PC-9 (cell line): ENCODE data around the gene NR1H4. TPM values are rescaled to one million over a fixed set of nuclear protein-coding genes. Genes with fewer than 3 reads are reported as not detected.
A peak's percentile ranks its signal among the peaks of the same experiment; 100 is the strongest.

Experiments used
- BruUV-seq: library from RNA; stranded (reverse); fragments of 400-500 nt; replicated peaks from 2 replicates; lab custom pipeline; 2021; lab: Mats Ljungman, UMichigan
- CTCF ChIA-PET: fragments of 300-600 bp; sonication (Branson Sonifier 250); formaldehyde crosslinking; loops from one replicate; lab custom pipeline; 2022; ENCODE audit warnings: antibody characterized with exemption; lab: Charles Lee
- POLR2A ChIA-PET: fragments of 300-600 bp; sonication (Branson Sonifier 250); formaldehyde crosslinking; loops from one replicate; lab custom pipeline; 2022; ENCODE audit warnings: antibody characterized with exemption; ENCODE audit not compliant: unreplicated experiment; lab: Charles Lee
- DNase-seq, 2 experiments: peaks; one replicate each; pipeline versions ENCODE4 v3.0.0 to v3.0.0-alpha.2; 2015 to 2022; ENCODE audit warnings: mixed read lengths in 1 of 2
- H2AFZ ChIP-seq: fragments of 200-600 bp; sonication (generic); 2 replicates; pipeline ENCODE4 v1.8.1; 2017; ENCODE audit warnings: antibody characterized with exemption
- H3F3A ChIP-seq: fragments of 200-600 bp; sonication (generic); 2 replicates; pipeline ENCODE4 v1.8.1; 2017; ENCODE audit warnings: antibody characterized with exemption, mild to moderate bottlenecking, low read depth; ENCODE audit not compliant: insufficient read depth
- H3K27ac ChIP-seq: fragments of 200-600 bp; sonication (generic); 2 replicates; pipeline ENCODE4 v1.6.1; 2016; ENCODE audit warnings: mixed run types
- H3K27me3 ChIP-seq: fragments of 200-600 bp; sonication (generic); 2 replicates; pipeline ENCODE4 v1.6.1; 2016; ENCODE audit warnings: low read depth, mixed run types; ENCODE audit not compliant: insufficient read depth
- H3K36me3 ChIP-seq: fragments of 200-600 bp; sonication (generic); 2 replicates; pipeline ENCODE4 v1.6.1; 2016; ENCODE audit warnings: low read depth, mixed run types
- H3K4me1 ChIP-seq: fragments of 200-600 bp; sonication (generic); replicated peaks from 2 replicates; pipeline ENCODE4 v1.6.1; 2016; ENCODE audit warnings: mixed run types; ENCODE audit not compliant: insufficient read depth
- H3K4me2 ChIP-seq: fragments of 200-600 bp; sonication (generic); 2 replicates; pipeline ENCODE4 v1.6.1; 2017; ENCODE audit warnings: mixed run types
- H3K4me3 ChIP-seq: fragments of 200-600 bp; sonication (generic); 2 replicates; pipeline ENCODE4 v1.6.1; 2016; ENCODE audit warnings: mixed run types
- H3K79me2 ChIP-seq: fragments of 200-600 bp; sonication (generic); 2 replicates; pipeline ENCODE4 v1.6.1; 2017; ENCODE audit warnings: low read depth, mixed run types
- H3K9me2 ChIP-seq: fragments of 200-600 bp; sonication (generic); 2 replicates; pipeline ENCODE4 v1.8.1; 2017; ENCODE audit warnings: mild to moderate bottlenecking; ENCODE audit not compliant: insufficient read depth
- H3K9me3 ChIP-seq: fragments of 200-600 bp; sonication (generic); 2 replicates; pipeline ENCODE4 v1.8.1; 2016; ENCODE audit warnings: low read depth; ENCODE audit not compliant: insufficient read depth
- H4K20me1 ChIP-seq: fragments of 200-600 bp; sonication (generic); 2 replicates; pipeline ENCODE4 v1.8.1; 2017; ENCODE audit not compliant: insufficient read depth
- CTCF ChIP-seq: fragments of 200-600 bp; sonication (generic); conservative IDR thresholded peaks from 2 replicates; pipeline ENCODE4 v1.6.1; 2017; ENCODE audit warnings: mixed run types, antibody characterized with exemption, mild to moderate bottlenecking, moderate library complexity
- EZH2 ChIP-seq: fragments of 200-600 bp; sonication (generic); IDR thresholded peaks from 2 replicates; pipeline ENCODE4 v1.8.0; 2017; ENCODE audit warnings: antibody characterized with exemption, low read depth
- intact Hi-C: fragments of 100-400 bp; cut with micrococcal nuclease; formaldehyde crosslinking; loops from one replicate; pipeline ENCODE4 v1.10.0; 2022; ENCODE audit not compliant: unreplicated experiment
- total RNA-seq: library from RNA; stranded (reverse); gene quantifications from 2 replicates; pipeline ENCODE4 v1.2.3, GENCODE V29; 2021

The NR1H4 gene
- total RNA-seq, 1 experiment from 2014 or later, result not detected

GRCh38 chr12:100545092-100545491 lies 71.4 kb downstream of the NR1H4 start:
- intact Hi-C loops, result no loop called here
- Histone ChIP-seq H3K4me2 (no peak overlapping the region), H3K27ac (no peak overlapping the region), H3K4me3 (no peak overlapping the region), H3K9me2 (no peaks in the 10 kb centered on the region), H3K27me3 (peaks cover 67% of the 10 kb centered on the region), H2AFZ (no peak overlapping the region), H3K9me3 (no peaks in the 10 kb centered on the region), H4K20me1 (no peaks in the 10 kb centered on the region; the same call in 1 of the 2 replicates), H3K79me2 (no peaks in the 10 kb centered on the region), H3K36me3 (no peaks in the 10 kb centered on the region), H3F3A (no peaks in the 10 kb centered on the region), H3K4me1 (no peaks in the 10 kb centered on the region)
- ChIA-PET POLR2A (no interaction called here), CTCF (interaction anchor here (0.6 kb wide), 1 partner anchor 299 kb away, joined by 11 read pairs; no protein-coding TSS in a partner anchor)
- no TSS peak for BruUV-seq
- no peak for DNase-seq
- TF ChIP-seq EZH2, result no peak
- TF ChIP-seq CTCF, result no peak

- H3K4me1 ChIP-seq, result no peaks in the 10 kb centered on the region
- peaks cover 21% of the 10 kb centered on the region; the same call in 1 of the 2 replicates for H3K27me3 ChIP-seq
- no peak overlapping the region for H3K4me2 ChIP-seq
- H3K9me2 ChIP-seq, result no peaks in the 10 kb centered on the region
- no peaks in the 10 kb centered on the region for H3K9me3 ChIP-seq
- ChIA-PET CTCF (no interaction called here), POLR2A (no interaction called here)
- DNase-seq, result no peak
- H3K4me3 ChIP-seq, result no peak overlapping the region
- no peak overlapping the region for H2AFZ ChIP-seq
- H3F3A ChIP-seq, result no peaks in the 10 kb centered on the region
- no peaks in the 10 kb centered on the region for H4K20me1 ChIP-seq
- H3K79me2 ChIP-seq, result no peaks in the 10 kb centered on the region
- no TSS peak for BruUV-seq
- H3K27ac ChIP-seq, result no peak overlapping the region
- intact Hi-C loops, result loop anchor here (1.0 to 10.0 kb wide), 3 partner anchors 205 to 739 kb away; no protein-coding TSS in a partner anchor
- TF ChIP-seq EZH2 (no peak), CTCF (no peak)
- H3K36me3 ChIP-seq, result no peaks in the 10 kb centered on the region
These were observed 80.3 kb downstream of the NR1H4 start for GRCh38 chr12:100553936-100554335.

GRCh38 chr12:100554608-100555077 lies 81.0 kb downstream of the NR1H4 start:
- Histone ChIP-seq H3K27me3 (peaks cover 13% of the 10 kb centered on the region; the same call in 1 of the 2 replicates), H3K4me1 (no peaks in the 10 kb centered on the region), H3K4me3 (no peak overlapping the region), H3K27ac (no peak overlapping the region), H3K79me2 (no peaks in the 10 kb centered on the region), H3K36me3 (no peaks in the 10 kb centered on the region), H3F3A (no peaks in the 10 kb centered on the region), H3K9me3 (no peaks in the 10 kb centered on the region), H4K20me1 (no peaks in the 10 kb centered on the region), H2AFZ (no peak overlapping the region), H3K4me2 (no peak overlapping the region), H3K9me2 (no peaks in the 10 kb centered on the region)
- POLR2A ChIA-PET, result no interaction called here
- CTCF ChIA-PET, result interaction anchor here (0.6 kb wide), 1 partner anchor 529 kb away, joined by 3 read pairs; no protein-coding TSS in a partner anchor
- DNase-seq, result peak; percentile 25 to 69
- BruUV-seq, result no TSS peak
- no peak for TF ChIP-seq EZH2
- peak; percentile 75 for TF ChIP-seq CTCF
- intact Hi-C loops, result loop anchor here (1.0 to 10.0 kb wide), 3 partner anchors 206 to 740 kb away; no protein-coding TSS in a partner anchor
